Esophagus squamous epithelium (tissue), 5 donors: ENCODE results near the gene LHPP. TPM values are rescaled to one million over a fixed set of nuclear protein-coding genes. Genes with fewer than 3 reads are reported as not detected.
A peak's percentile ranks its signal among the peaks of the same experiment; 100 is the strongest.

Source experiments
- DNase-seq: peaks from one replicate; lab custom pipeline; 2025; lab: John Stamatoyannopoulos, UW
- H3K27ac ChIP-seq, 4 donors: fragments of 200-600 bp; sonication (generic); one replicate each; pipeline ENCODE4 v1.5.1; 2016 to 2019; ENCODE audit warnings: mild to moderate bottlenecking in 1 of 4
- H3K27me3 ChIP-seq, 4 donors: fragments of 200-600 bp; sonication (generic); 1 replicate in 3 of 4; 2 replicates in 1 of 4; pipeline versions ENCODE4 v1.5.1 to v1.6.0; 2017 to 2021; ENCODE audit warnings: antibody characterized with exemption in 1 of 4
- H3K36me3 ChIP-seq, 3 donors: fragments of 200-600 bp; sonication (generic); one replicate each; pipeline ENCODE4 v1.5.1; 2016 to 2019
- H3K4me1 ChIP-seq, 3 donors: fragments of 200-600 bp; sonication (generic); one replicate each; pipeline ENCODE4 v1.5.1; 2017 to 2019
- H3K4me3 ChIP-seq, 4 donors: fragments of 200-600 bp; sonication (generic); 1 replicate in 3 of 4; 2 replicates in 1 of 4; pipeline ENCODE4 v1.5.1; 2016 to 2019; ENCODE audit warnings: mild to moderate bottlenecking in 2 of 4, moderate library complexity in 1 of 4
- H3K9me3 ChIP-seq, 3 donors: fragments of 200-600 bp; sonication (generic); one replicate each; pipeline ENCODE4 v1.5.1; 2016 to 2019
- POLR2A ChIP-seq, 4 donors: fragments of 450-650 bp; IDR thresholded peaks; one replicate each; pipeline ENCODE4 v1.6.1; 2017; ENCODE audit warnings: antibody characterized with exemption in 4 of 4, mild to moderate bottlenecking in 4 of 4, moderate library complexity in 3 of 4
- WGBS, 2 donors: methylation state at CpG; one replicate each; pipeline ENCODE4 v1.1.5; 2018; 5-methylcytosine and 5-hydroxymethylcytosine counted together
- intact Hi-C: fragments of 100-400 bp; cut with DNase I; formaldehyde crosslinking; loops from one replicate; pipeline ENCODE4 v1.15.0; 2022
- total RNA-seq, 4 donors: library from RNA; depleted of rRNA; stranded (reverse); fragments of >200 nt; gene quantifications; one replicate each; pipeline ENCODE4 v1.1.0, GENCODE V29; 2016
- TF ChIP-seq, protein P1 (sequence below), 6 experiments: fragments of 450-650 bp in 4 of 6; fragments of 200-600 bp in 2 of 6; sonication (generic) in 2 of 6; IDR thresholded peaks; one replicate each; pipeline ENCODE4 v1.5.1; 2016 to 2019; ENCODE audit warnings: antibody characterized with exemption in 6 of 6, mild to moderate bottlenecking in 4 of 6, moderate library complexity in 4 of 6
- donor health status: DM: yes; HTN: yes; CAD: no.

Gene LHPP
- total RNA-seq, 4 donors from 2014 or later = 13.9 to 41.1 (median 24.3) TPM

DNA sequence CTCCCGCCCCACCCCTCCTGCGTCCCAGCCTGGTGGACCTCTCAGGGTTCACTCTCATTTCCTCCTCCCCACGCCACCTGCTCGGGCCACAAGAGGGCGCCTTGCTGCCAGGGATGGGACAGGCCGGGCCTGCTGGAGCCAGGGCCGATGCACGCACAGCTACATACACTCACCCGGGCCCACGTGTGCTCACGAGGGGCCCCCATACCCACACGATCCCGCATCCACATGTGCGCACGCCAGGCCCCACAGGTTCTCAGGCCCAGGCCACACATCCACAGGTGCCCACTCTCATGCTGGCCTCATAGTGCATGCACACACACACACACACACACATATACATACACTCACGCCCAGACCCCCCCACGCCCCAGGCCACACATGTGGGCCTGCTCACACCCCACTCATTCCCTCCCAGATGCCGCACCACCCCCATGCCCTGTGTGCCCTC is 68.6 kb downstream of the LHPP start:
- Histone ChIP-seq H3K27me3 (no peaks in the 10 kb centered on the region), H3K4me1 (peaks cover 4 to 14% (median 6%) of the 10 kb centered on the region in 3 donors), H3K4me3 (no peak overlapping the region), H3K9me3 (no peaks in the 10 kb centered on the region), H3K36me3 (no peaks in the 10 kb centered on the region), H3K27ac (no peak overlapping the region)
- WGBS, 2 donors = 0% methylated on average over 2 of the region's 18 CpGs
- DNase-seq = peak; percentile 37
- intact Hi-C loops = loop anchor here (5.0 to 10.0 kb wide), 2 partner anchors 217 to 295 kb away; no protein-coding TSS in a partner anchor
- TF ChIP-seq, protein P1, sequence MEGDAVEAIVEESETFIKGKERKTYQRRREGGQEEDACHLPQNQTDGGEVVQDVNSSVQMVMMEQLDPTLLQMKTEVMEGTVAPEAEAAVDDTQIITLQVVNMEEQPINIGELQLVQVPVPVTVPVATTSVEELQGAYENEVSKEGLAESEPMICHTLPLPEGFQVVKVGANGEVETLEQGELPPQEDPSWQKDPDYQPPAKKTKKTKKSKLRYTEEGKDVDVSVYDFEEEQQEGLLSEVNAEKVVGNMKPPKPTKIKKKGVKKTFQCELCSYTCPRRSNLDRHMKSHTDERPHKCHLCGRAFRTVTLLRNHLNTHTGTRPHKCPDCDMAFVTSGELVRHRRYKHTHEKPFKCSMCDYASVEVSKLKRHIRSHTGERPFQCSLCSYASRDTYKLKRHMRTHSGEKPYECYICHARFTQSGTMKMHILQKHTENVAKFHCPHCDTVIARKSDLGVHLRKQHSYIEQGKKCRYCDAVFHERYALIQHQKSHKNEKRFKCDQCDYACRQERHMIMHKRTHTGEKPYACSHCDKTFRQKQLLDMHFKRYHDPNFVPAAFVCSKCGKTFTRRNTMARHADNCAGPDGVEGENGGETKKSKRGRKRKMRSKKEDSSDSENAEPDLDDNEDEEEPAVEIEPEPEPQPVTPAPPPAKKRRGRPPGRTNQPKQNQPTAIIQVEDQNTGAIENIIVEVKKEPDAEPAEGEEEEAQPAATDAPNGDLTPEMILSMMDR (IDR thresholded peaks at IDR 0.05) = peak; percentile 84 to 93 (median 89)
- no peak for TF ChIP-seq POLR2A (IDR thresholded peaks at IDR 0.05)

DNA sequence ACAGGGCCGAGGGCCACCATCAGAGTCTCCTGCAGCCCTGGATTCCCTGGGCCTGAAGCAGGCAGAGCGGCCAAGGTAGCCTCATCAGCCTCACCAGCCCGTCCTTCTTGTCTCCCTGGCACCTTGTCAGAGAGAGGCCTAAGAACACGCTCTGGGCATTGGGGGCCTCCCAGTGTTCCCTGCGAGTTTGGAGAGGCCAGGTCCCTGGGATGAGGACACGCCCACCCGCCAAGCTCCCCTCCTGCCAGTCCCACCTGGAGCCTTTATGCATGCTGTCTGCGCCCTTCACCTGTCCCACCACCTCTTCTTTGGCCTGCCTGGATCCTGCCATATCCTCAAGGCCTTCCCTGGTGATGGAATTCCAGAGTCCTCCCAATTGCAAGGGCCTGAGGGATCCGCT is 69.2 kb downstream of the LHPP start:
- Histone ChIP-seq H3K27ac (no peak overlapping the region), H3K36me3 (no peaks in the 10 kb centered on the region), H3K4me3 (no peak overlapping the region), H3K27me3 (no peaks in the 10 kb centered on the region), H3K4me1 (peaks cover 5 to 15% (median 8%) of the 10 kb centered on the region in 3 donors), H3K9me3 (no peaks in the 10 kb centered on the region)
- WGBS, 2 donors = 73 to 76% methylated on average over 5 to 8 of the region's 9 CpGs
- DNase-seq = no peak
- intact Hi-C loops = loop anchor here (5.0 to 10.0 kb wide), 2 partner anchors 216 to 294 kb away; no protein-coding TSS in a partner anchor
- TF ChIP-seq, protein P1 (IDR thresholded peaks at IDR 0.05) = no peak
- TF ChIP-seq POLR2A (IDR thresholded peaks at IDR 0.05) = no peak

DNA sequence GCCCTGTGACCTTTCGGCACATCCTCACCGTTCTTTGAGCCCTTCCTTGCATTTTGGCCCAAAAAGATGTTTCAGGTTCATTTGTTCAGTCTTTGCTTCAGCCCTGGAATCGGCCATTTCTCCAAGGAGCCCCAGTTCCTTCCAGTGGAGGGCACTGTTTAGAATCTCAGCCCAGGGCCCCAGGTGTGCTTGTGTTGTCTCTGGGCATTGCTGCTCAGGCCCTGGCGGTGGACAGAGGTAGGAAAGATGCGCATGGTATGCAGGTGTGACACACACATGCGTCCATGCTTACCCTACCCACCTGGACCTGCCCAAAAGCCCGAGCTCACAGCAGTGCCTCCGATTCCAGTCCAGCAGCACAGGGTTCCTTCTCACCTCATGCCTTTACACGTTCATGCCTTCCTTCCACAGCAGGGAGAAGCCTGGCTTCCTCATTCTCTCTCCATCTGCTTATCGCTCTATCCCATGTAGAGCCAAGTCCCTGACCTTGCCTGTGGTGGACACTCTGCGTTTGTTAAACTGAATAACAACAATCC is 70.6 kb downstream of the LHPP start:
- H3K27ac ChIP-seq = no peak overlapping the region
- H3K27me3 ChIP-seq = no peaks in the 10 kb centered on the region
- no peaks in the 10 kb centered on the region for H3K9me3 ChIP-seq
- TF ChIP-seq, protein P1 (IDR thresholded peaks at IDR 0.05) = peak in 2 of 6 experiments; percentile 50 to 70
- no peak for TF ChIP-seq POLR2A (IDR thresholded peaks at IDR 0.05)
- H3K36me3 ChIP-seq = no peaks in the 10 kb centered on the region
- intact Hi-C loops = loop anchor here (5.0 to 10.0 kb wide), 2 partner anchors 215 to 293 kb away; no protein-coding TSS in a partner anchor
- no peak overlapping the region for H3K4me3 ChIP-seq
- 57 to 66% methylated on average over 8 to 9 of the region's 11 CpGs for WGBS, 2 donors
- DNase-seq = no peak
- peaks cover 10 to 24% (median 11%) of the 10 kb centered on the region in 3 donors for H3K4me1 ChIP-seq

DNA sequence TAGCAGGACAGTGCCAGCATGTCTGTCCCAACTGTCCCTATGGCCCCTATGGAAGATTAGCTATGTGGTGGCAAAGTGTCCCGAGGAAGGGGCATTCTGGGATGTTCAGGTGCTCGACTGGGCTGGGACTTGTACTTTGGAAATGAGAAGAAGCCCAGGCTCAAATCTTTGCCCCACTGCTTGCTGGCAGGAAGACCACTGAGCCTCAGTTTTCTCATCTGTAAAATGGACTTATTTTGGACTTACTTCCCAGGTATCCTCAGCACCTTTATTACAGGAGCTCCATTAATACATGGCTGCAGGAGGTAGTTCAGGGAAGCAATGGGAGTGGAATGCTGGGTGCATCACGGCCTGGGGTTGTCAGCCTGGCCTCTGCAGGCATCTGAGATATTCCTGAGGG is 71.2 kb downstream of the LHPP start:
- intact Hi-C loops = loop anchor here (5.0 to 10.0 kb wide), 2 partner anchors 215 to 292 kb away; no protein-coding TSS in a partner anchor

DNA sequence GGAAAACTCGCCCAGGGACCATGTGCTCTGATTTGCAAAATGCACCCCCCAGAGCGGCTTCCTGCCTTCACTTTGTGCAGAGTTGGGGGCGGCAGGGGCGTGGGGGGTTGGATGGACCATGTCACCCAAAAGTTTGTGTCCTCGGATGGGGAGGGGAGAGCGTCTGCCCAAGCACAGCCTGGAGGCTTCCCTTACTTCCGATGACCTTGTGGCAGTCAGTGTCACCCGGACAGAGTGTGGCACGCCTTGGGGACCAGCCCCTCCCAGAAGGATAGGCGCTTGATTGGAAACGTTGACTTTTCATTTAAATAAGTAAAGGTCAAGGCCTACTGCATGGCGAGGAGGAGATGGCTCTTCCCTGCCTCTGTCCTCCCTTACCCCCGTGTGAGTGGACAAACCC is 71.6 kb downstream of the LHPP start:
- no peak for DNase-seq
- TF ChIP-seq, protein P1 (IDR thresholded peaks at IDR 0.05) = no peak
- Histone ChIP-seq H3K4me3 (no peak overlapping the region), H3K4me1 (peaks cover 10 to 24% (median 11%) of the 10 kb centered on the region in 3 donors), H3K27me3 (no peaks in the 10 kb centered on the region), H3K36me3 (no peaks in the 10 kb centered on the region), H3K27ac (no peak overlapping the region), H3K9me3 (no peaks in the 10 kb centered on the region)
- 70 to 100% methylated on average over 2 to 5 of the region's 13 CpGs for WGBS, 2 donors
- intact Hi-C loops = loop anchor here (5.0 to 10.0 kb wide), 2 partner anchors 214 to 292 kb away; no protein-coding TSS in a partner anchor

More for the DNA sequence above, 71.2 kb downstream of the LHPP start:
- H3K27me3 ChIP-seq = no peaks in the 10 kb centered on the region
- no peak for DNase-seq
- H3K9me3 ChIP-seq = no peaks in the 10 kb centered on the region
- H3K4me3 ChIP-seq = no peak overlapping the region
- WGBS, 2 donors = 78 to 83% methylated on average over 1 to 2 of the region's 3 CpGs
- TF ChIP-seq, protein P1 (IDR thresholded peaks at IDR 0.05) = no peak
- no peak for TF ChIP-seq POLR2A (IDR thresholded peaks at IDR 0.05)
- no peak overlapping the region for H3K27ac ChIP-seq
- H3K36me3 ChIP-seq = no peaks in the 10 kb centered on the region
- H3K4me1 ChIP-seq = peaks cover 10 to 24% (median 11%) of the 10 kb centered on the region in 3 donors
